K562 (cell line): ENCODE data around the gene STARD6. TPM values are rescaled to one million over a fixed set of nuclear protein-coding genes. Genes with fewer than 3 reads are reported as not detected.

Experiments used
- BCOR ChIP-seq: fragments of 450-650 bp; IDR thresholded peaks from 2 replicates; pipeline ENCODE4 v1.6.1; 2016
- FOXA1 ChIP-seq: fragments of 450-650 bp; IDR thresholded peaks from 2 replicates; pipeline ENCODE4 v1.6.1; 2016; ENCODE audit warnings: mild to moderate bottlenecking, borderline replicate concordance
- FOXK1 ChIP-seq: sonication (generic); formaldehyde crosslinking; IDR thresholded peaks from 2 replicates; pipeline ENCODE4 v1.8.0; 2022; ENCODE audit warnings: missing genetic modification reagents, mild to moderate bottlenecking, borderline replicate concordance
- GABPA ChIP-seq: fragments of 200-800 bp; sonication (Bioruptor generic); conservative IDR thresholded peaks from 2 replicates; pipeline ENCODE4 v1.6.1; 2016; ENCODE audit warnings: low read depth, missing genetic modification characterization, missing compliant biosample characterization
- HNRNPUL1 ChIP-seq: fragments of 200-400 bp; formaldehyde crosslinking; IDR thresholded peaks from 2 replicates; pipeline ENCODE4 v1.6.1; 2017; ENCODE audit warnings: low read length
- IRF1 ChIP-seq: sonication (generic); formaldehyde crosslinking; IDR thresholded peaks from 2 replicates; pipeline ENCODE4 v1.8.0; 2022; ENCODE audit warnings: missing genetic modification reagents, mild to moderate bottlenecking, borderline replicate concordance
- KLF10 ChIP-seq: fragments of 250-450 bp; sonication (Bioruptor Pico); IDR thresholded peaks from 2 replicates; pipeline ENCODE4 v1.6.1; 2021; ENCODE audit warnings: matching md5 sums
- KLF13 ChIP-seq: fragments of 450-650 bp; IDR thresholded peaks from 2 replicates; pipeline ENCODE4 v1.6.1; 2016; ENCODE audit warnings: missing genetic modification characterization, low read depth, mild to moderate bottlenecking, missing compliant biosample characterization, moderate library complexity, borderline replicate concordance
- NR0B1 ChIP-seq: fragments of 450-650 bp; IDR thresholded peaks from one replicate; pipeline ENCODE4 v1.6.1; 2018; ENCODE audit warnings: mild to moderate bottlenecking, moderate library complexity; ENCODE audit not compliant: partially characterized antibody
- PHTF2 ChIP-seq: fragments of 250-450 bp; sonication (Bioruptor Pico); IDR thresholded peaks from 2 replicates; pipeline ENCODE4 v1.5.0; 2021; ENCODE audit warnings: mild to moderate bottlenecking
- PYGO2 ChIP-seq: fragments of 450-650 bp; IDR thresholded peaks from 2 replicates; pipeline ENCODE4 v1.6.1; 2016; ENCODE audit warnings: mild to moderate bottlenecking, missing genetic modification characterization, moderate library complexity, missing compliant biosample characterization
- SRSF1 ChIP-seq: fragments of 200-400 bp; formaldehyde crosslinking; IDR thresholded peaks from 2 replicates; pipeline ENCODE4 v1.6.1; 2017; ENCODE audit warnings: mild to moderate bottlenecking, low read depth, low read length, moderate library complexity
- STAT5A ChIP-seq: IDR thresholded peaks from 2 replicates; pipeline ENCODE4 v1.6.1; 2012; ENCODE audit warnings: low read length, inconsistent platforms, borderline replicate concordance
- TAF1 ChIP-seq: IDR thresholded peaks from 2 replicates; pipeline ENCODE4 v1.6.1; 2011; ENCODE audit warnings: mild to moderate bottlenecking, low read length, moderate library complexity; ENCODE audit not compliant: insufficient read depth, control insufficient read depth, severe bottlenecking; ENCODE audit errors: extremely low read depth
- TCF7 ChIP-seq: sonication (generic); IDR thresholded peaks from 2 replicates; pipeline ENCODE4 v1.6.1; 2016; ENCODE audit warnings: antibody characterized with exemption, borderline replicate concordance
- YY1 ChIP-seq, 3 experiments: IDR thresholded peaks; 2 replicates each; pipeline ENCODE4 v1.6.1; 2011; ENCODE audit warnings: low read length in 2 of 3, mild to moderate bottlenecking in 2 of 3, moderate library complexity in 2 of 3, borderline replicate concordance in 1 of 3, control low read depth in 1 of 3, low read depth in 1 of 3; ENCODE audit not compliant: insufficient read depth in 3 of 3, insufficient replicate concordance in 2 of 3, control insufficient read depth in 1 of 3, insufficient read length in 1 of 3; ENCODE audit errors: extremely low read depth in 1 of 3
- ZNF586 ChIP-seq: fragments of 450-650 bp; formaldehyde crosslinking; conservative IDR thresholded peaks from 2 replicates; pipeline ENCODE4 v1.4.0; 2020; ENCODE audit warnings: mild to moderate bottlenecking, moderate library complexity
- ZNF589 ChIP-seq: fragments of 200-800 bp; sonication (Bioruptor generic); IDR thresholded peaks from 2 replicates; pipeline ENCODE4 v1.6.1; 2016; ENCODE audit warnings: low read depth, missing genetic modification characterization, missing compliant biosample characterization
- ZNF609 ChIP-seq: sonication (generic); formaldehyde crosslinking; IDR thresholded peaks from 2 replicates; pipeline ENCODE4 v1.8.1; 2023; ENCODE audit warnings: missing genetic modification reagents, mild to moderate bottlenecking, borderline replicate concordance
- polyA plus RNA-seq, 8 experiments: library from polyadenylated mRNA; depleted of rRNA in 4 of 8; stranded (reverse) in 5 of 8; unstranded in 3 of 8; fragments of >200 nt; fragmentation: Nextera tagmentation in 2 of 8; fragmentation: Illumina TruSeq in 1 of 8; extraction: Ambion mirVana in 2 of 8; extraction: Trizol in 1 of 8; gene quantifications; 2 replicates each; pipeline versions ENCODE4 v1.2.1 to v1.2.3, GENCODE V29; 2011 to 2014; ENCODE audit warnings: inconsistent platforms in 1 of 8, missing spikeins in 1 of 8
- total RNA-seq, 7 experiments: library from RNA; depleted of rRNA in 6 of 7; stranded (reverse); fragments of >200 nt in 6 of 7; fragmentation: Illumina TruSeq in 2 of 7; extraction: Trizol in 2 of 7; gene quantifications; 2 replicates each; pipeline versions ENCODE4 v1.2.1 to v1.2.3, GENCODE V29; 2011 to 2021; ENCODE audit warnings: low replicate concordance in 1 of 7

STARD6 gene
- total and polyA plus RNA-seq, 9 of the 15 experiments (the other 6 are each of a cell fraction or from before 2014, with no cell fraction given), result 0.11 to 0.15 TPM; not detected in 7

GRCh38 chr18:54357660-54358494 is at the start of gene STARD6, which contains the start of gene C18orf54 (continued):
- TF ChIP-seq ZNF609 (CRISPR knock-in tag) (no peak), ZNF586 (no peak), KLF13 (tag) (no peak), SRSF1 (no peak), FOXA1 (no peak), IRF1 (no peak), PYGO2 (tag) (no peak), ZNF589 (CRISPR knock-in tag) (no peak), TCF7 (no peak), STAT5A (no peak), TAF1 (peak; percentile 89), FOXK1 (CRISPR knock-in tag) (no peak), GABPA (tag) (no peak), KLF10 (CRISPR knock-in tag) (no peak), PHTF2 (CRISPR knock-in tag) (no peak), BCOR (0 out of 2 replicates have a peak, but pooled peaks have one; percentile 12), NR0B1 (no peak), YY1 (IDR thresholded peaks at IDR 0.05; ENCODE audit: borderline replicate concordance in 1 of 3, control insufficient read depth in 1 of 3, extremely low read depth in 1 of 3, insufficient read depth in 3 of 3, insufficient read length in 1 of 3, insufficient replicate concordance in 2 of 3, low read depth in 1 of 3, low read length in 2 of 3) (peak; percentile 68 to 96 (median 92)), HNRNPUL1 (no peak)
